Right lobe of liver (tissue), 4 donors: ENCODE measurements around the gene OTOA.
"Not testable (repeated sequence)": the region's sequence is repeated elsewhere in the genome, so short reads cannot be mapped to it uniquely, and the experiment has no call there.

ENCODE experiments used
- CTCF ChIP-seq, 4 donors: fragments of 200-600 bp in 3 of 4; fragments of 450-650 bp in 1 of 4; IDR thresholded peaks; one replicate each; pipeline versions ENCODE4 v1.5.1 to v1.8.0; 2016 to 2022; ENCODE audit warnings: antibody characterized with exemption in 4 of 4, mild to moderate bottlenecking in 2 of 4
- POLR2A ChIP-seq: fragments of 450-650 bp; IDR thresholded peaks from one replicate; pipeline ENCODE4 v1.6.1; 2017; ENCODE audit warnings: antibody characterized with exemption, mild to moderate bottlenecking
- donor health status: DM: no; HTN: no; CAD: no.
- donor health status: DM: no; HTN: no; CAD: no.
- donor health status: DM: no; HTN: yes; CAD: no.

GRCh38 chr16:21674456-21674855, 10.7 kb downstream of the OTOA start:
- not testable (repeated sequence) for TF ChIP-seq CTCF (IDR thresholded peaks at IDR 0.05); POLR2A
